ENCODE results near the gene ELMOD2. TPM values are rescaled to one million over a fixed set of nuclear protein-coding genes. Genes with fewer than 3 reads are reported as not detected.

The ELMOD2 gene
- total RNA-seq, 4 donors from 2014 or later, result 24.7 to 41.9 (median 31.5) TPM

GRCh38 chr4:140559696-140560095 lies 35.7 kb downstream of the ELMOD2 start:
- WGBS, 2 donors, result 87 to 90% methylated on average over 6 of the region's 6 CpGs
- TF ChIP-seq POLR2A (IDR thresholded peaks at IDR 0.05) (no peak), CTCF (IDR thresholded peaks at IDR 0.05) (no peak)
- intact Hi-C loops (cut with DNase I), result no loop called here
- no peaks in the 10 kb centered on the region for H3K36me3 ChIP-seq
- H3K4me3 ChIP-seq (replicated peaks in 1 of 3), result no peak overlapping the region
- H3K9me3 ChIP-seq, result no peaks in the 10 kb centered on the region
- H3K27me3 ChIP-seq, result no peaks in the 10 kb centered on the region
- no peaks in the 10 kb centered on the region for H3K4me1 ChIP-seq
- H3K27ac ChIP-seq, result no peak overlapping the region
- no peak for DNase-seq

- 2 to 3% methylated on average over 31 to 37 of the region's 69 CpGs for WGBS, 2 donors
- H3K36me3 ChIP-seq, result no peaks in the 10 kb centered on the region
Measured at GRCh38 chr4:140568507-140569306, 44.7 kb downstream of the ELMOD2 start, which contains the start of gene UCP1. TSS of gene UCP1 (minus strand) at chr4:140568961. CDS start at chr4:140568729, 232 bp downstream.

GRCh38 chr4:140569307-140569638 lies 45.3 kb downstream of the ELMOD2 start:
- Histone ChIP-seq H3K4me1 (peaks cover 9 to 19% of the 10 kb centered on the region in 2 donors), H3K9me3 (no peaks in the 10 kb centered on the region), H3K27ac (no peak overlapping the region), H3K36me3 (no peaks in the 10 kb centered on the region), H3K4me3 (replicated peaks in 1 of 3) (peak overlapping the region in 1 of 3 donors; percentile 27), H3K27me3 (no peaks in the 10 kb centered on the region)
- TF ChIP-seq POLR2A (IDR thresholded peaks at IDR 0.05), result no peak
- no peak for TF ChIP-seq CTCF (IDR thresholded peaks at IDR 0.05)
- intact Hi-C loops (cut with DNase I), result no loop called here
- 54 to 58% methylated on average over 7 of the region's 7 CpGs for WGBS, 2 donors
- DNase-seq, result no peak

More at GRCh38 chr4:140568507-140569306, 44.7 kb downstream of the ELMOD2 start, which contains the start of gene UCP1:
- peaks cover 9 to 19% of the 10 kb centered on the region in 2 donors for H3K4me1 ChIP-seq
- peak; percentile 39 to 49 for DNase-seq
- intact Hi-C loops (cut with DNase I), result no loop called here
- H3K4me3 ChIP-seq (replicated peaks in 1 of 3), result peak within 1 kb of the TSS; percentile 4 to 27 (median 8)
- no peaks in the 10 kb centered on the region for H3K27me3 ChIP-seq
- TF ChIP-seq CTCF (IDR thresholded peaks at IDR 0.05) (no peak), POLR2A (IDR thresholded peaks at IDR 0.05) (no peak)
- H3K27ac ChIP-seq, result no peak within 1 kb of the TSS
- H3K9me3 ChIP-seq, result no peaks in the 10 kb centered on the region

- intact Hi-C loops (cut with DNase I), result no loop called here
- no peak overlapping the region for H3K27ac ChIP-seq
- H3K27me3 ChIP-seq, result no peaks in the 10 kb centered on the region
- no peaks in the 10 kb centered on the region for H3K36me3 ChIP-seq
- peaks cover 9 to 19% of the 10 kb centered on the region in 2 donors for H3K4me1 ChIP-seq
- H3K4me3 ChIP-seq (replicated peaks in 1 of 3), result no peak overlapping the region
- H3K9me3 ChIP-seq, result no peaks in the 10 kb centered on the region
- 87 to 91% methylated on average over 2 of the region's 2 CpGs for WGBS, 2 donors
- TF ChIP-seq POLR2A (IDR thresholded peaks at IDR 0.05) (no peak), CTCF (IDR thresholded peaks at IDR 0.05) (no peak)
- DNase-seq, result no peak
Measured at GRCh38 chr4:140571620-140572019, 47.7 kb downstream of the ELMOD2 start.

GRCh38 chr4:140575489-140575888 lies 51.5 kb downstream of the ELMOD2 start:
- H3K4me1 ChIP-seq, result no peaks in the 10 kb centered on the region
- DNase-seq, result no peak
- 64 to 77% methylated on average over 4 of the region's 4 CpGs for WGBS, 2 donors
- no peak overlapping the region for H3K4me3 ChIP-seq (replicated peaks in 1 of 3)
- intact Hi-C loops (cut with DNase I), result no loop called here
- no peaks in the 10 kb centered on the region for H3K36me3 ChIP-seq
- no peaks in the 10 kb centered on the region for H3K9me3 ChIP-seq
- TF ChIP-seq POLR2A (IDR thresholded peaks at IDR 0.05) (no peak), CTCF (IDR thresholded peaks at IDR 0.05) (no peak)
- H3K27ac ChIP-seq, result no peak overlapping the region
- H3K27me3 ChIP-seq, result no peaks in the 10 kb centered on the region
